Measurements from ENCODE around the gene HYDIN.
"Not testable (repeated sequence)": the region's sequence is repeated elsewhere in the genome, so short reads cannot be mapped to it uniquely, and the experiment has no call there.

HYDIN gene

GRCh38 chr16:70877895-70878294 is 352.6 kb downstream of the HYDIN start:
- not testable (repeated sequence) for H3K36me3 ChIP-seq, H3K27me3 ChIP-seq

GRCh38 chr16:70876442-70876841 is 354.1 kb downstream of the HYDIN start:
- H3K9me3 ChIP-seq; H3K36me3 ChIP-seq; H3K4me3 ChIP-seq (ENCODE audit: low read depth in 1 of 2, low read length in 1 of 2); H3K27me3 ChIP-seq; H3K27ac ChIP-seq; H3K4me1 ChIP-seq (ENCODE audit: control insufficient read depth in 1 of 2, insufficient read depth in 1 of 2, low read depth in 1 of 2, low read length in 1 of 2): not testable (repeated sequence)

More at GRCh38 chr16:70877895-70878294, 352.6 kb downstream of the HYDIN start:
- not testable (repeated sequence) for H3K9me3 ChIP-seq; H3K27ac ChIP-seq; H3K4me1 ChIP-seq (ENCODE audit: control insufficient read depth in 1 of 2, insufficient read depth in 1 of 2, low read depth in 1 of 2, low read length in 1 of 2); H3K4me3 ChIP-seq (ENCODE audit: low read depth in 1 of 2, low read length in 1 of 2)

- H3K27ac ChIP-seq; H3K4me1 ChIP-seq (ENCODE audit: control insufficient read depth in 1 of 2, insufficient read depth in 1 of 2, low read depth in 1 of 2, low read length in 1 of 2); H3K4me3 ChIP-seq (ENCODE audit: low read depth in 1 of 2, low read length in 1 of 2); H3K9me3 ChIP-seq; H3K27me3 ChIP-seq; H3K36me3 ChIP-seq: not testable (repeated sequence)
Observed at GRCh38 chr16:70864698-70865097, 365.8 kb downstream of the HYDIN start.

- not testable (repeated sequence) for H3K9me3 ChIP-seq; H3K4me1 ChIP-seq (ENCODE audit: control insufficient read depth in 1 of 2, insufficient read depth in 1 of 2, low read depth in 1 of 2, low read length in 1 of 2); H3K4me3 ChIP-seq (ENCODE audit: low read depth in 1 of 2, low read length in 1 of 2); H3K27ac ChIP-seq; H3K36me3 ChIP-seq; H3K27me3 ChIP-seq
Observed at GRCh38 chr16:70861996-70862395, 368.5 kb downstream of the HYDIN start.

- not testable (repeated sequence) for H3K9me3 ChIP-seq; H3K27ac ChIP-seq; H3K27me3 ChIP-seq; H3K36me3 ChIP-seq; H3K4me3 ChIP-seq (ENCODE audit: low read depth in 1 of 2, low read length in 1 of 2); H3K4me1 ChIP-seq (ENCODE audit: control insufficient read depth in 1 of 2, insufficient read depth in 1 of 2, low read depth in 1 of 2, low read length in 1 of 2)
Observed at GRCh38 chr16:70851299-70851698, 379.2 kb downstream of the HYDIN start.

- not testable (repeated sequence) for H3K9me3 ChIP-seq; H3K4me1 ChIP-seq (ENCODE audit: control insufficient read depth in 1 of 2, insufficient read depth in 1 of 2, low read depth in 1 of 2, low read length in 1 of 2); H3K27me3 ChIP-seq; H3K27ac ChIP-seq; H3K4me3 ChIP-seq (ENCODE audit: low read depth in 1 of 2, low read length in 1 of 2); H3K36me3 ChIP-seq
Observed at GRCh38 chr16:70823498-70824118, 406.9 kb downstream of the HYDIN start.

- H3K9me3 ChIP-seq; H3K4me1 ChIP-seq (ENCODE audit: control insufficient read depth in 1 of 2, insufficient read depth in 1 of 2, low read depth in 1 of 2, low read length in 1 of 2); H3K36me3 ChIP-seq; H3K27me3 ChIP-seq; H3K4me3 ChIP-seq (ENCODE audit: low read depth in 1 of 2, low read length in 1 of 2); H3K27ac ChIP-seq: not testable (repeated sequence)
Observed at GRCh38 chr16:70822734-70823133, 407.8 kb downstream of the HYDIN start.

- not testable (repeated sequence) for H3K9me3 ChIP-seq; H3K27ac ChIP-seq; H3K36me3 ChIP-seq; H3K4me1 ChIP-seq (ENCODE audit: control insufficient read depth in 1 of 2, insufficient read depth in 1 of 2, low read depth in 1 of 2, low read length in 1 of 2); H3K27me3 ChIP-seq; H3K4me3 ChIP-seq (ENCODE audit: low read depth in 1 of 2, low read length in 1 of 2)
Observed at GRCh38 chr16:70818088-70818487, 412.4 kb downstream of the HYDIN start.

- Histone ChIP-seq H3K27ac (no peak overlapping the region), H3K4me1 (ENCODE audit: control insufficient read depth in 1 of 2, insufficient read depth in 1 of 2, low read depth in 1 of 2, low read length in 1 of 2) (no peaks in the 10 kb centered on the region), H3K4me3 (ENCODE audit: low read depth in 1 of 2, low read length in 1 of 2) (no peak overlapping the region), H3K9me3 (no peaks in the 10 kb centered on the region), H3K36me3 (no peaks in the 10 kb centered on the region), H3K27me3 (peaks cover 56% of the 10 kb centered on the region)
- TF ChIP-seq CTCF (IDR thresholded peaks at IDR 0.05) = no peak
Observed at GRCh38 chr16:70809392-70810060, 421.0 kb downstream of the HYDIN start.
